ENCODE data around the gene RHOH. TPM values are rescaled to one million over a fixed set of nuclear protein-coding genes. Genes with fewer than 3 reads are reported as not detected.

The RHOH gene
- total and polyA plus RNA-seq, 9 of the 15 experiments (the other 6 are each of a cell fraction or from before 2014, with no cell fraction given) = 14.3 to 37.7 (median 23.2) TPM

GRCh38 chr4:40238008-40238699 lies 41.3 kb downstream of the RHOH start (continued):
- TF ChIP-seq HOMEZ (CRISPR knock-in tag; IDR thresholded peaks at IDR 0.05) (0 out of 2 replicates have a peak, but pooled peaks have one; percentile 66), PHB2 (IDR thresholded peaks at IDR 0.05; ENCODE audit: low read depth) (no peak), ARID4B (CRISPR knock-in tag; IDR thresholded peaks at IDR 0.05) (no peak), ZBTB34 (CRISPR knock-in tag; IDR thresholded peaks at IDR 0.05) (peak; percentile 84), ZNF639 (CRISPR knock-in tag; conservative IDR thresholded peaks at IDR 0.05 in 1 of 2, IDR thresholded peaks at IDR 0.05 in 1 of 2) (peak in 1 of 2 experiments; percentile 82; a peak in 2 of 4 replicates), RFX7 (CRISPR knock-in tag; IDR thresholded peaks at IDR 0.05) (peak; percentile 44; the same call in 1 of the 2 replicates), SNIP1 (IDR thresholded peaks at IDR 0.05; ENCODE audit: low read depth) (no peak), CBX8 (IDR thresholded peaks at IDR 0.05; ENCODE audit: borderline replicate concordance, extremely low read depth, low read depth, low read length, poor library complexity, severe bottlenecking) (no peak), MXI1 (IDR thresholded peaks at IDR 0.05; ENCODE audit: low read depth, low read length) (no peak), ZNF785 (CRISPR knock-in tag; IDR thresholded peaks at IDR 0.05) (no peak), SREBF2 (CRISPR knock-in tag; IDR thresholded peaks at IDR 0.05) (no peak), PRPF4 (IDR thresholded peaks at IDR 0.05; ENCODE audit: insufficient read depth, low read depth, low read length, poor library complexity, severe bottlenecking) (no peak), EWSR1 (IDR thresholded peaks at IDR 0.05; ENCODE audit: borderline replicate concordance, low read depth, partially characterized antibody) (no peak), TEAD2 (tag; IDR thresholded peaks at IDR 0.05) (peak; percentile 78), MAFG (tag; conservative IDR thresholded peaks at IDR 0.05) (0 out of 2 replicates have a peak, but pooled peaks have one; percentile 11), NFIC (IDR thresholded peaks at IDR 0.05) (peak; percentile 5; the same call in 1 of the 2 replicates), MEF2A (IDR thresholded peaks at IDR 0.05; ENCODE audit: control insufficient read depth, low read depth, low read length) (0 out of 2 replicates have a peak, but pooled peaks have one; percentile 38)

Measured in K562 (cell line).